ENCODE data around the gene GLP2R.
"Not testable (repeated sequence)": the region's sequence is repeated elsewhere in the genome, so short reads cannot be mapped to it uniquely, and the experiment has no call there.

The GLP2R gene

DNA sequence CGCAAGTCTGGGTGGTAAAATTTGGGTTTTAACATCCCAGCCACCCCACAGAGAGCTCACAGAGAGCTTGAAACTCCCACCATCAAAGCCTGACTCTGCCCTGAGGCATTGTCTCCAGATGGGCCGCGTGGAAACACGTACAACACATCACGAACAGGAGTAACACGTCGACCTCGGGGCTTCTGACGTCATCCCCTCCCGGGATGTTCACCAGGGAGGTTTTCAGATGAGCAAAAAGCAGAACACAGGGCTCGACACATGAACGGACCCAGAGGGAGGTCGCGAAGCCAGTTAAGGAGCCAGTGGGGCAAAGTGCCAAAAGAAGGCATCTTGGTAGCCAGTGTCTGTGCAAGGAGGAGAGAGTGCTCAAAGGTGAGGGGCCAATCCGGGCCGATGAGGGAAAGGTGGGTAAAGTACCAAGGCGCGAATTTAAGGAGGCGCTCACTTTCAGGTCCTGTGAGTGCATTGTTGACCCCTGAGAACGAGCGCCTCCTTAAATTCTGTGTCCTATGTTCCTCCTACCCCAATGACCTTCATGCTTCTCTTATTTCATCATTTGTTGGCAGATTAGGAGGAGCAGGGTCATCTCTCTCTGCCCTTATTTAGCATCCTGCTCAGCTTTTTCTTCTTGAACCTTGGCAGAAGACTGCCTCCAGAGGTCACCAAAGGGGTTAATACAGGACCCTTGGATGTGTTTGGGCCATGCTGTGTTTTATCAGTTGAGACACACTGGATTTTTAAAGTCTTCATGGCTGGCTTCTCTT lies 73.7 kb downstream of the GLP2R start:
- DNase-seq (ENCODE audit: low spot score) = no peak

DNA sequence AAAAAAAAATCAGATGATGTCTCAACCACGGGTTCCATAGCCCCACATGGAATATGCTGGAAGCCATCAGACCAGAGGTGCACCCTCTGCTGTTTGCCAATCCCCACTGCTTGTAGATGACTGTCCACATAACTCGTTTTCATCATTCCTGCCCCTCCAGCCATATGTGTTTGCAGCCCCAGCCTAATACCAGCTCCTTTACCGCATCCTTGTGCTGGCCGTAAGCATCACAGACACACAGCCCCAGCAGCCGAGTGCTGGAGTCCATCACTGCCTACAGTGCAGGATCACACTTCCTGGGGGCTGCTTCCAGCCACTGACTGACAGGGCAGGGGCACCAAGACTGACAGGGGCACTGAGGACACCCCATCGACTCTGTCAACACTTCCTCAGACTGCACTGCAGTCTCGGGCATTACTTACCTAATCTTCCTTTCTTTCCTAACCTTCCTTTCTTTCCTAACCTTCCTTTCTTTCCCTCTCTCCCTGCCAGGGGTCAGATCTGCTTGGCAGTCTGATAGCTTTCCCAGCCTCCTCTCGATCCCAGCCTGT lies 74.4 kb downstream of the GLP2R start:
- peak; percentile 39 for DNase-seq (ENCODE audit: low spot score)

DNA sequence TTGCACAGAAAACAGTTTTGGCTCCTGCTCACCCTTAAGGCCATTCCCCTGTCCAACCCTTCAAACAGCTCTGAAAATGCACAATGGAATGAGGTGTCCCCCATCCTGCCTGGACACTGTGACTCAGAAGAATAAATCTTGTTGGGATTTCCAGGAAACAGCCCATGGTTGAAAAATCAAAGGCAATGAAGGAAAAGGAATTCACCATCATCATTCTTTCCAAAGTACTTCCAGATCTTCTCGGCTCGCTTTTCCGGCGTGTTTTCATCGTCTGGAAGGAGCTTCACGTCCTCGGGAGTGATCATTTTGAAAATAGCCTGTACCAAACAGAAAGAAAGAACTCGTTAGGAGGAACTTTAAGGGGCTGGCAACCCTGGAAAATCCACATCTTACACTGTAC lies 75.1 kb downstream of the GLP2R start:
- peak; percentile 86 for DNase-seq (ENCODE audit: low spot score)

DNA sequence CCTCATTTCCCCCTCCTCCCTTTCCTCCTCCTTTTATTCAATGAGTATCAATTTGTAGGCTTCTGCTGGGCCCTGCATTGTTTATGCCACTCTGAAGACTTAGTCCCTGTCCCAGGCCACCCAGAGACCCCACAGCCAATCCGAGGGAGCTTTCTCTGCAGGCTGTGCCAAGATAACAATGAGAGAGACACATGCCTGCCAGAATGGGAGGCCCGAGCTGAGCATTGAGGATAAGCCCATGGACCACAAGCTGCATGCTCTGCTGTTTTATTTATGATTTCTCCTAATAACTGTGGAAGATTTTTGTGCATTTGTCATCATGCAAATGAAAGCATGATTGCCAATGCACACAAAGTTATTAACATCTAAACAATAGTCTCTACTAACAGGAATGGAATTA lies 76.4 kb downstream of the GLP2R start:
- peak; percentile 43 for DNase-seq (ENCODE audit: low spot score)

DNA sequence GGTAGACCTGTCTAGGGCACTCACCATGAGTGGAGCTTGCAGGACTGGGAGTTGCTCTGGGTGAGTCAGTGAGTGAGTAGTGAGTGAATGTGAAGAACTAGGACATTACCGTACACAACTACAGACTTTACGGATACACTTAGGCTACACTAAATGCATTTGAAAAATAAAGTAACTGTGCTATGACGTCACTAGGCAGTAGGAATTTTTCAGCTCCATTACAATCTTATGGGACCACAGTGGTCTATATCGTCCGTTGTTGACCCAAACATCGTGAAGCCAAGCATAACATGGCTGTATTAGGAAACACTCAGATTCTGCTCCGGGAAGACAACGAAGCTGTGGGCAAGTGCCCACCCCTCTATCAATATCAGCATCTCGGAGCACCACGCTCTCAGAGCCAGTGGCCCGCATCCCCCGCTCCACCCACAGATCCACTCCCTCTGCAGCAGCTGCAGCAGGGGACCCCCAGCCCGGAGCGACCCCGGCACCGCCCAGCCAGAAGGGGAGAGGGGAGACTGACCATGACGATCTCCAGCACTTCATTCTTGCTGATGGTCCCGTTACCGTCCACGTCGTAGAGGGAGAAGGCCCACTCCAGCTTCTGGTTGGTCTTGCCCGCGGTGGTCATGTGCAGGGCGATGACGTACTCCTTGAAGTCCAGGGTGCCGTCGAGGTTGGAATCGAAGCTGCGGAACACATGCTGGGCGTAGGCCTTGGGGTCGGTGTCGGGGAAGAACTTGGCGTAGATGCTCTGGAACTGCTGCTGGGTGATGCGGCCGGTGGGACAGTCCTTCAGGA lies 78.8 kb downstream of the GLP2R start:
- no peak for DNase-seq (ENCODE audit: low spot score)

DNA sequence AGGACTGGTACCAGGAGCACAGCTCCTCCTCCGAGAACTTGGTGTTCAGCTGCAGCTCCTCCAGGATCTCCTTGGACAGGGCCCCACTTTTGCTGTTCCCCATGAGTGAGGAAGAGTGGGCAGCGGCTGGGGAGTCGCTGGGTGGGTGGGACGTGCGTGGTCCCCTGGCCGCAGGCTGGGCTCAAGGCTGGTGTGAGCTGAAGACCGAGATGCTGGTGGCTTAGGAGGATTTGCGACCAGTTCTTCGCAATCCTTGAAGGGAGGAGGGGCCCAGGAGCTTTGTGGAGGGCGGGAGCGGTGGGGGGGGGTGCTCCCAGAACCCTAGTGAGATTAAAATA lies 79.3 kb downstream of the GLP2R start, which contains the start of gene RCVRN:
TSS of gene RCVRN (minus strand) at position 194 of the 338 bp plus-strand sequence. CDS start at position 103, 91 bp downstream.
- no peak for DNase-seq (ENCODE audit: low spot score)

DNA sequence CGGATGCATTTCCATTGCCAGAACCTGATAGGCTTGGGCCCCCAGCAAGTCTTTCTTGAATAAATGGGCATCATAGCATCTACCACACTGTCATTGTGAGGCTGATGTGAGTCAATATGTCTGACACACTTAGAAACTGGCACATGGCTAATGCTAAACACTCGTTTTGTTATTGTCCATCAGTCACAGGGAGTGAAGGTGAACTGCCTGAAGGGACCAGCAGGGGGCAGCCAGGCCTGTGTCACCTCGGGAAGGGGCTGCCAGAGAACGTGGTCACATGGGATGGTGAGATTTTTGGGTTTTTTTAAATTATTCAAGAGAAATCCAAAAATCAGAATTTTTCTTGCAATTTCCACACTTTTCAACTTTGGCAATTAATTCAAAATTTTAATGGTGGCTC lies 80.2 kb downstream of the GLP2R start:
- DNase-seq (ENCODE audit: low spot score) = peak; percentile 72

DNA sequence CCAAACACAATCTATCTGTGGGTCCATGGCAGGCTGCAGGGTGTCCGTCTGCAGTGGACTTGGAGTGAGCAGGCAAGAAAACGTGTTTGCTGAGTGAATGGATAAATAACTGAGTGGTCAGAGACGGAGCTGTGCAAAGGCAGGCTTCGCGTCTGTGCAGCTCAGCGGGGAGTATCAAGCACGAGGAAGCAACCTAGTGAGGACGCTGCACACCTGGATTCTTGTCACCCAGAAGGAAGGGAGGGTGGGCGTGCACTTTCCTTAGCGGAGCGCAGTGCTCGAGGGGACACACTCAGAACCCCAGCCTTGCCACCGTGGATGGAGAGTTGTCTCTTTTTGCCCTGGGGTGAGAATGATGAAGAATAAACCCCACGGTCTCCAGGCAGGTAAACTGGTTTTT lies 80.9 kb downstream of the GLP2R start:
- no peak for DNase-seq (ENCODE audit: low spot score)

DNA sequence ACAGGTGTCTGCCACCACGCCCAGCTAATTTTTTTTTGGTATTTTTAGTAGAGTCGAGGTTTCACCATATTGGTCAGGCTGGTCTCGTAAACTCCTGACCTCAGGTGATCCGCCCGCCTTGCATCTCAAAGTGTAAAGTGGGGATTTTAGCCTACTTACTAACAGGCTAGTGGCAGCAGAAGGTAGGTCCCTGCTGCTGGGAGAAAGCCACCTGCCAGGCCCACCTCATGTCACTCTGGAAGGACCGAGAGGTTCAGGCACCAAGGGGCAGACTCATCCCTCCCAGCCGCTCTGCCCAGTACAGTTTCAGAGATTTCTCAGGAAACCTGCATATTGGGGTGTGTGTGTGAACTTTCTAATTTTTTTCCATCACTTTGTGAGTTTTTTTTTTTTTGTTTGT lies 81.4 kb downstream of the GLP2R start:
- DNase-seq (ENCODE audit: low spot score) = no peak

DNA sequence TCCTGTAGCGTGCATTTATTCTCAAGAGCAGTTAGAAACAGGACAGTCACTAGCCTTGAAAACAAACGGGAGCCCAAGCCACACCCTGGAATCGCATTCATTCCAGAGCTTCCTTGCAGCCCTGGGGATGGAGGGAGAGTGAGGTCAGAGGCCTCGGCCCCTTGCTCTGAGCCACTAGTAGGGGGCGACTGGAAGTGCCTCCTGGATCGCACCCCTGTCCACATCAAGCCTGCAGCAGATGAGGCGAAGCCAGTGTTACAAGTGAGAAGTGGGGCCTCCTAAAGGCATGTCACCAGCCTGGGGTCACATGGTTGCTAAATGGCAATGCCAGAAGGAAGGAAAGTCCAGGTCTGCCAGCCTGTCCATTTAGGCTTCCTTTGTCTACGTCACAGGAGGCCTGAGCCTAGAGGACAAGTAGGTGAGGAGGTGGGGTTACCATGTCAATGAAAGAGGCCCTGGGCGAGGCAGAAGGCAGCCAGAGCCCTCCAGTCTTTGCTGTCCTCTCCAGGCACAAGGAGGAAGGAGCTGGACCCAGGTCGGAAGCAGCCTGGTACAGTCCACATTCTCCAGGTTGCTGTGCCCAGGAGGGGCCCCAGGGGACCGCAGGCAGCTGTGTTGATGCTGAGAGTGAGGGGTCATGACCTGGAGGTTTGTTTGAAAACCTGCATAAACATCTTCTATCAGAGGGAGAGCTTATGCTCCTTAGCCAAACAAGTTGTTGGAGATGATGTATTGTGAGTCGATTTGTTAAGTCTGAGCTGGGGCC lies 82.3 kb downstream of the GLP2R start:
- peak; percentile 41 for DNase-seq (ENCODE audit: low spot score)

DNA sequence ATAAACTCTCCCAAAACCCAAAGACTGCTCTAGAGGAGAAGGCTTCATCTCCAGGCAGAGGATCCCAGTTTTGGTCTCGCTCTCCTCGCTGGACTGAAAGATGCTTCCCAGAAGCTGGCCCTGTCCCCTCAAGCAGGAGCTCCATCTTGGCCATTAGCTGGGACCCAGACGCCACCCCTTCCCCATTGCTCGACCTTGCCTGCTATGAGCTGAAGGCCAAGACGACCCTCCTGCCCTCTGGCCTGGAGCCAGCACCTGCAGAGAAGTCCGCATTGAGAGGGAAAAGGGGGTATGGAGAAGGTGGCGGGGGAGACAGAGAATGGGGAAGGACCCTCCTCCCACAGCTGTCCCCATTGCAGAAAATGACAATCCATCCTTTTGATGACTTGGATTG lies 82.9 kb downstream of the GLP2R start:
- DNase-seq (ENCODE audit: low spot score) = no peak

DNA sequence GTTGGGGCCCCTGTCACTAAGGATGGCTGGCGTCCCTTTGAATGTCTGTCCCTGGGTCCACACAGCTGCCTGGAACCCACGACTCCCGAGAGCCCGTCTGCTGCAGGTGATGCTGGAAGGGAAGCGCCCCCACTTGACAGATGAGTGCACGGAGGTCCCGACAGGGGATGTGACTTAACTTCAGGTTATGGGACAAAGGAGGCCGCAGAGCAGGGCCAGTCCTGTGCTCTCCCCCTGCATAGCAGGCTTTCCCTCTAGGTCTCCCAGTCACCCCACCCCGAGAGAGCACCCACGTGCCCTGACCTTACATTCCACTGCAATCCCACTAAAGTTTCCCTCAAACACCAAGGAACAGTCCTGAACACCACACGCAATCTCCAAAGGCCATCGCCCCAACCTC lies 85.4 kb downstream of the GLP2R start:
- no peak for DNase-seq (ENCODE audit: low spot score)

DNA sequence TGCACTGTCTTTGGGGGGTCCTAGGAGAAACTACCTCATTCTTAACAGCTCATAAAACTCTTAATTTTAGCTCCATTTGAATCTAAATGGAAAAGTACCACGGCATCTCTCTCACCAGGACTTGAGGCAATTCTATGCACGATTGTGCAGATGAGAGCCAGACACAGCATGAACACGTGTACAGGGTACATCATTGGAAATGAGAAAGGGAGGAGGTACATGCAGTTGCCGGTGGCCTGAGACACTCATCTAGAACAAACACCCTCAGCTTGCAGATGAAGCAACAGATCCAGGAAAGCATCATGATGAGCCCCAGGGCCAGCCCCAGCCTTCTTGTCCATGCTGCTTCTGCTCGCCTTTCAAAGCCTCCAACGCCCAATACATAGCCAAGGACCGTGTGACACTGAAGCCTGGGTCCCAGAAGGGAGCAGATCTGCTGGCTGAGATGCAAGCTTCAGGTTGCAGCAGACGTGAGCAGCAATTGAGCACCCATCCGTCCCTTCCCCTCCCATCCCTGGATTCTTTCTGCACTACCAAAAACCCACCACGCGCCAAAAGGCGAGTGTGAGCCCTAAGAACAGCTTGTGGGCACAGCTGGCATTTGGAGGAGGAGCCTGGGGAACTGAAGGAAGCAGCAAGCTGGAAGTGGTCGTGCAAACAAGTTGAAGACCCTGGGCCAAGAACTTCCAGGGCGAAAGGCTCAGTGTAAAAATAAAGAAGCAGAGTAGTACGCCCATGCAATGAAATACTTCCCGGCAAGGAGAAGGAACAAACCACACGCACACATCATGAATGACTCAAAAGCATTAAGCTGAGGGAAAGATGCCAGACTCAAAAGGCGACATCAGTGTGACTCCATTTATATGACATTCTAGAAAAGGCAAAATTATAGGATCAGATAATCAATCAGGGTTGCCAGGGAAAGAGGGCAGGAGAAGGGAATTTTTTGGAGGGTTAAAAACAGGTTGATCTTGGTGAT lies 86.7 kb downstream of the GLP2R start:
- peak; percentile 46 for DNase-seq (ENCODE audit: low spot score)

DNA sequence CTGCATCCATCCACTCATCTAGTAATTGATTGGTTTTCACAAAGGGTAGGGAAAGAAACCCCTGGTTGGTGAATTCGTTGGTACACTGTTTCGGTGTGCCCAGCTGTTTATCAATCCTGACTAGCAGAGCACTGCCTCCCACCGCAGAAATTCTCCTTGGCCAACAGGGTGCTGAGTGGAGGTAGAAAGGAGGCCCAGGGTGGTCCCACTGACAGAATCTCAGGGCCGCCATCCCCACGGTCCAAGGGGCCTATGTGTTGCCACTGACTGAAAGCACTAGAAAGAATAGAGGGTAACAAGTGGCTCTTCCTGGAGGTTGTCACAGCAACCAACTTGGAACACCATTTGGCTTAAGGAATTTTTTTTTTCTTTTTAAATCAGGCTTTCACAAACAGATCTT lies 87.8 kb downstream of the GLP2R start:
- DNase-seq (ENCODE audit: low spot score) = no peak

DNA sequence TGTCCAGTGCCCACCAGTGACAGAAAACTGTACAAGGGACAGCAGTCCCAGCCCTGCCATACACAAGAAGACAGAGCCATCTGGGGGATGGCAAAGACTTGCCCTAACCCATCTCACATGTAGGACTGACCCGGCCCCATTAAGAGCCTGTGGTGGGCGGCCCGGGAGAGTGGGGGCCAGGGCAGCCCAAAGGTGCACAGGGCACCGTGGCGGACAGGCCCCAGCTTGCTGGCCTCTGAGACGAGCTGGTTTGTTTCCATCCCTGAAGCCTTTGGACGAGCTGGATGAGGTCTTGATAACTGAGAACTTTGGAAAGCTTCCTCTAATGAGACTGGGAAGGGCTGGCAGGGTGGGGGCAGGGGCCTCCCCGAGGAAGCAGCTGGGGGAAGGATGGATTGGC lies 90.4 kb downstream of the GLP2R start:
- no peak for DNase-seq (ENCODE audit: low spot score)

DNA sequence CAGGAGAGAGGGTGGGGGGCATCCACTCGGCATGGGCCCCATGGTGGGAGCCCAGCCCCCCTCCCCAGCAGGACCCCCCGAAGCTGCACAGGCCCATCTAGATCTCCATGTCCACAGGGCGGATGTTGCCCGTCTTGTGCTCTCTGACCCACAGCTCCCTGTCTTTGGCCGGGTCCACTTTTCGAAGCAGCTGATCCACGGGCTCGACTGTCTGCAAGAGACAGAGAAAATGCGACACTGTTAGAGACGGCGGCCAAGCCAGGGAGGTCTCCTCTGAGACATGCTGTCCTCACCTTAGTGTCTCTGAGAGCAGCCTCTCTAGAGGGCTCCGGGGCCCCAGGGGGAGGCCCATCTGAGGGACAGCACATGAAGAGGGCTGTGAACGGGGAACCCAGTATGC lies 91.4 kb downstream of the GLP2R start:
- no peak for DNase-seq (ENCODE audit: low spot score)

DNA sequence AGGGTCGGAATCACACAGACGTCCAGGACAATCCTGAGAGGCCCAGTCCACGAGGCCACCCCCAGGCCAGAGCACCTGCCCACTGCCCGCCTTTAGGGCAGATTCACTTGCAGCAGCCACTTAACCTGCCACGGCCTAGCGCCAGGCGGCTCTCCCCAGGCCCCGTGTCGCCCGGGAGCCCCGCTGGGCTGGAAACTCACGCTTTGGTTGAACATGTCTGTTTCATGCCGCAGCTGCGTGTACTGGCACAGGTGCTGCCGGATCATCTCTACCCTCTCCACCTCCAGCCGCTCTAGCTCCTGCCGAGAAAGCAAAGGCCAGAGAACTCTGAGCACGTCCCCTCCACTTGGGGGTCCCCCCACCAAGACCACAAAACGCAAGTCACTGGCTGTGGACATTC lies 92.1 kb downstream of the GLP2R start:
- DNase-seq (ENCODE audit: low spot score) = no peak

DNA sequence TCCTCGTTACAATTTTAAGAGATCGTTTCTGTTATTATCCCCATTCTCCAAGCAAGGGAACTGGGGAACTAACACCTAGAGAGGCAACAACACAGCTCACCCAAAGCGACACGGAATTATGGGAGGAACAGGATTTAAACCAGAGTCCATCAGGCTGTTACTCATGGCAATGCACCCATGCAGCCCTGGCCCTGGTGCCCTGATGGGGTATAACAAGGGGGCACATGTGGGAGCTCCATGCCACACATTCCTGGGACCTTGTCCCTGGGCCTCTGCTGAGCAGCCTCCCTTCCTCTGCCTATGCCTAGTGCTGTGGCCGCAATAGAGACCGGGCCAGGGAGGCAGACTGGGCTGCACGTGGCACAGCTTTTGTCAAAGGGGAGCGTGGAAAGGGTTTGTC lies 92.6 kb downstream of the GLP2R start:
- no peak for DNase-seq (ENCODE audit: low spot score)

DNA sequence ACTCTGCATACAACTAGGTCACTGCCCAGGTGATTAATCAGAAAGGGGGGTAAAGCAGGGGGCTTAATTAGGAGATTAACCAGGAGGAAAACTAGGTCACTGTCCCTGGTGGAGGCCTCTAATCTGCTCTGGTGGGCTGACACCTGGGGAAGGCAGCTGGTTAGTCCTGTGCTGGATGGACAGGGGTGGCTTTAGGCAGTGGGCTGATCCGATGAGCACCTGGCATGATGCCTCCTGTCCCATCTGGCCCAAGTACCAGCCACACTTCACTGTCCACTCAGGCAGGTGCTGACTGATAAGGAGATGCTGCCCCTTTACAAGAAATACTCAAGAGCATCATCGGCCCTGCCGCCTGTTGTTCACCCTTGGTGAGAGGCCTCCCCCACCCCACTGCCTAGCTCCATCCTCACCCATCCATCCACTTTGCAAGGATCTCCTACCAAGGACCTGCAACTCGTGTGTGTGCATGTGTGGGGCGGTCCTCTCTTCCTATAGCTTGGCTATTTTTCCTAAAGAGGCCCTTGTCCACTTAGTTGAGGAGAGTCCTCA lies 93.2 kb downstream of the GLP2R start:
- DNase-seq (ENCODE audit: low spot score) = no peak

DNA sequence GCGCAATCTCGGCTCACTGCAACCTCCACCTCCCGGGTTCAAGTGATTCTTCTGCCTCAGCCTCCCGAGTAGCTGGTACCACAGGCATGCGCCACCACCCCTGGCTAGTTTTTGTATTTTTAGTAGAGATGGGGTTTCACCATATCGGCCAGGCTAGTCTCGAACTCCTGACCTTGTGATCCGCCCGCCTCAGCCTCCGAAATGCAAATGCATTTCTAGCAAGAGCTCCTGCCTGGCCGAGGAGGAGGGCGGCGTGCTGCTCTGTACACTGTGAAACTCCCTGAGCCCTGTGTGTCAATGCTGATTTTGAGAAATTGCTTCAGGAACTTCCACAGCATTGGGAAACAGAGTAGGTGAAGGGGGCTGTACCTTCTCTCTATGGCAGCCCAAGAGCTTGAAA lies 95.5 kb downstream of the GLP2R start:
- not testable (repeated sequence) for DNase-seq (ENCODE audit: low spot score)

Measured in AG20443 (cell line).